ENCODE data around the gene COG6.

DNA sequence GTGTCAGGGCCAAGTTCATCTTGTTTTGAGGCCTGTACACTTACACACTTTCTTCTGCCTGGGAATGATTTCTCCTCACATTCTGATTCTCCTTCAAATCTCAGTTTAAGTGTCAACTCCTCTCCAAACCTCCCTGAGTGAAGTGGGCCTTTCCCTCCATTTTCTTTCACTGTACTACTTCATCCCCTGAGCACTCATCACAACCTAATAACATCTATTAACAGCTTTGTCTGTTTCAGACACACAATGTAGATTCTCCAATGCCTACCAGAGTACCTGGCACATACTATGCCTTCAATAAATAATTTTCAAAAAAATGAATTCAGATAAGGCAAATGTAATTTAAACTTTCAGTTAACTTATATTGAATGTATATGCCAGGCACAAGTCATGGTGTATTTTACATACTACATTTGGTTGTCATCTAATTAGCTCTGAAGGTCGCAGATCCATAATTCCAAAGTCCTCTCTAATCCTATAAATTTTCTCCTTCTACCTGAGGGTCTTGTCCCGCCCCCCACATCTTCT lies 357 bp upstream of the COG6 start:
- TF ChIP-seq KDM5A (IDR thresholded peaks at IDR 0.05; ENCODE audit: low read length) (no peak), BRCA1 (IDR thresholded peaks at IDR 0.05; ENCODE audit: low read depth, low read length) (no peak), CHD1 (IDR thresholded peaks at IDR 0.05; ENCODE audit: low read depth, low read length) (no peak), GTF2F1 (IDR thresholded peaks at IDR 0.05; ENCODE audit: borderline replicate concordance, low read depth, low read length) (no peak), HDAC6 (IDR thresholded peaks at IDR 0.05; ENCODE audit: low read depth, low read length) (no peak), TAF1 (IDR thresholded peaks at IDR 0.05; ENCODE audit: low read depth, low read length) (no peak), SP1 (IDR thresholded peaks at IDR 0.05; ENCODE audit: low read depth, low read length) (no peak), POLR2AphosphoS5 (IDR thresholded peaks at IDR 0.05; ENCODE audit: low read depth, low read length) (no peak), YY1 (IDR thresholded peaks at IDR 0.05; ENCODE audit: low read depth, low read length) (no peak), EGR1 (IDR thresholded peaks at IDR 0.05; ENCODE audit: borderline replicate concordance, low read depth, low read length) (no peak)
- TF ChIP-seq, protein P1, sequence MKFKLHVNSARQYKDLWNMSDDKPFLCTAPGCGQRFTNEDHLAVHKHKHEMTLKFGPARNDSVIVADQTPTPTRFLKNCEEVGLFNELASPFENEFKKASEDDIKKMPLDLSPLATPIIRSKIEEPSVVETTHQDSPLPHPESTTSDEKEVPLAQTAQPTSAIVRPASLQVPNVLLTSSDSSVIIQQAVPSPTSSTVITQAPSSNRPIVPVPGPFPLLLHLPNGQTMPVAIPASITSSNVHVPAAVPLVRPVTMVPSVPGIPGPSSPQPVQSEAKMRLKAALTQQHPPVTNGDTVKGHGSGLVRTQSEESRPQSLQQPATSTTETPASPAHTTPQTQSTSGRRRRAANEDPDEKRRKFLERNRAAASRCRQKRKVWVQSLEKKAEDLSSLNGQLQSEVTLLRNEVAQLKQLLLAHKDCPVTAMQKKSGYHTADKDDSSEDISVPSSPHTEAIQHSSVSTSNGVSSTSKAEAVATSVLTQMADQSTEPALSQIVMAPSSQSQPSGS (IDR thresholded peaks at IDR 0.05; ENCODE audit: low read length): no peak
- TF ChIP-seq, protein P2, sequence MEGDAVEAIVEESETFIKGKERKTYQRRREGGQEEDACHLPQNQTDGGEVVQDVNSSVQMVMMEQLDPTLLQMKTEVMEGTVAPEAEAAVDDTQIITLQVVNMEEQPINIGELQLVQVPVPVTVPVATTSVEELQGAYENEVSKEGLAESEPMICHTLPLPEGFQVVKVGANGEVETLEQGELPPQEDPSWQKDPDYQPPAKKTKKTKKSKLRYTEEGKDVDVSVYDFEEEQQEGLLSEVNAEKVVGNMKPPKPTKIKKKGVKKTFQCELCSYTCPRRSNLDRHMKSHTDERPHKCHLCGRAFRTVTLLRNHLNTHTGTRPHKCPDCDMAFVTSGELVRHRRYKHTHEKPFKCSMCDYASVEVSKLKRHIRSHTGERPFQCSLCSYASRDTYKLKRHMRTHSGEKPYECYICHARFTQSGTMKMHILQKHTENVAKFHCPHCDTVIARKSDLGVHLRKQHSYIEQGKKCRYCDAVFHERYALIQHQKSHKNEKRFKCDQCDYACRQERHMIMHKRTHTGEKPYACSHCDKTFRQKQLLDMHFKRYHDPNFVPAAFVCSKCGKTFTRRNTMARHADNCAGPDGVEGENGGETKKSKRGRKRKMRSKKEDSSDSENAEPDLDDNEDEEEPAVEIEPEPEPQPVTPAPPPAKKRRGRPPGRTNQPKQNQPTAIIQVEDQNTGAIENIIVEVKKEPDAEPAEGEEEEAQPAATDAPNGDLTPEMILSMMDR (IDR thresholded peaks at IDR 0.05; ENCODE audit: control extremely low read depth in 1 of 3, insufficient read depth in 1 of 3, low read depth in 1 of 3, low read length in 3 of 3): no peak
- TF ChIP-seq, protein P3, sequence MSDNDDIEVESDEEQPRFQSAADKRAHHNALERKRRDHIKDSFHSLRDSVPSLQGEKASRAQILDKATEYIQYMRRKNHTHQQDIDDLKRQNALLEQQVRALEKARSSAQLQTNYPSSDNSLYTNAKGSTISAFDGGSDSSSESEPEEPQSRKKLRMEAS (IDR thresholded peaks at IDR 0.05): no peak
